HepG2 (cell line): ENCODE data around the gene PRR30. TPM values are rescaled to one million over a fixed set of nuclear protein-coding genes. Genes with fewer than 3 reads are reported as not detected.

Experiments
- ELF3 ChIP-seq: IDR thresholded peaks from 2 replicates; pipeline ENCODE4 v1.6.1; 2016; ENCODE audit warnings: missing genetic modification reagents, missing compliant biosample characterization
- FOXA3 ChIP-seq: IDR thresholded peaks from 2 replicates; pipeline ENCODE4 v1.6.1; 2016; ENCODE audit warnings: missing genetic modification reagents, missing compliant biosample characterization
- GZF1 ChIP-seq: sonication (generic); formaldehyde crosslinking; IDR thresholded peaks from 2 replicates; pipeline ENCODE4 v1.5.1; 2020; ENCODE audit warnings: mild to moderate bottlenecking, missing genetic modification reagents
- JDP2 ChIP-seq: sonication (generic); formaldehyde crosslinking; IDR thresholded peaks from 2 replicates; pipeline ENCODE4 v1.8.1; 2022; ENCODE audit warnings: missing genetic modification reagents, borderline replicate concordance
- MED13 ChIP-seq: sonication (generic); formaldehyde crosslinking; IDR thresholded peaks from 2 replicates; pipeline ENCODE4 v1.5.0; 2020; ENCODE audit warnings: missing genetic modification reagents
- PBX2 ChIP-seq: IDR thresholded peaks from 2 replicates; pipeline ENCODE4 v1.6.1; 2016; ENCODE audit warnings: control low read depth
- PHF8 ChIP-seq: sonication (generic); formaldehyde crosslinking; IDR thresholded peaks from 2 replicates; pipeline ENCODE4 v1.5.0; 2020; ENCODE audit warnings: missing genetic modification reagents
- RAD21 ChIP-seq: fragments of 450-650 bp; formaldehyde crosslinking; IDR thresholded peaks from 2 replicates; pipeline ENCODE4 v1.5.0; 2020; ENCODE audit warnings: mild to moderate bottlenecking
- SIN3A ChIP-seq: IDR thresholded peaks from 2 replicates; pipeline ENCODE4 v1.6.1; 2011; ENCODE audit warnings: low read depth, mild to moderate bottlenecking, control low read depth, low read length, borderline replicate concordance
- TFDP2 ChIP-seq: sonication (generic); formaldehyde crosslinking; IDR thresholded peaks from 2 replicates; pipeline ENCODE4 v1.4.0; 2020; ENCODE audit warnings: missing genetic modification reagents
- ZC3H13 ChIP-seq: sonication (generic); formaldehyde crosslinking; IDR thresholded peaks from 2 replicates; pipeline ENCODE4 v1.8.1; 2023; ENCODE audit warnings: mild to moderate bottlenecking, missing genetic modification reagents, moderate library complexity
- ZFAT ChIP-seq: sonication (generic); formaldehyde crosslinking; conservative IDR thresholded peaks from 2 replicates; pipeline ENCODE4 v1.8.1; 2023; ENCODE audit warnings: missing genetic modification reagents, inconsistent platforms
- ZFP36L1 ChIP-seq: sonication (generic); formaldehyde crosslinking; IDR thresholded peaks from 2 replicates; pipeline ENCODE4 v1.8.0; 2022; ENCODE audit warnings: mild to moderate bottlenecking, missing genetic modification reagents, moderate library complexity
- ZIK1 ChIP-seq: sonication (generic); formaldehyde crosslinking; IDR thresholded peaks from 2 replicates; pipeline ENCODE4 v1.5.0; 2020; ENCODE audit warnings: mild to moderate bottlenecking, low read depth, missing genetic modification reagents, borderline replicate concordance
- ZNF124 ChIP-seq: sonication (generic); formaldehyde crosslinking; IDR thresholded peaks from 2 replicates; pipeline ENCODE4 v1.4.0; 2020; ENCODE audit warnings: missing genetic modification reagents
- ZNF263 ChIP-seq: sonication (generic); formaldehyde crosslinking; IDR thresholded peaks from 2 replicates; pipeline ENCODE4 v1.4.0; 2020; ENCODE audit warnings: missing genetic modification reagents
- ZNF274 ChIP-seq: sonication (generic); formaldehyde crosslinking; IDR thresholded peaks from 2 replicates; pipeline ENCODE4 v1.5.1; 2020; ENCODE audit warnings: mild to moderate bottlenecking, missing genetic modification reagents
- ZNF276 ChIP-seq: sonication (generic); formaldehyde crosslinking; IDR thresholded peaks from 2 replicates; pipeline ENCODE4 v1.4.0; 2020; ENCODE audit warnings: mild to moderate bottlenecking, low read depth, missing genetic modification reagents
- ZNF30 ChIP-seq: sonication (generic); formaldehyde crosslinking; IDR thresholded peaks from 2 replicates; pipeline ENCODE4 v1.5.0; 2020; ENCODE audit warnings: mild to moderate bottlenecking, missing genetic modification reagents
- ZNF362 ChIP-seq: sonication (generic); formaldehyde crosslinking; IDR thresholded peaks from 2 replicates; pipeline ENCODE4 v1.4.0; 2020; ENCODE audit warnings: missing genetic modification reagents, mild to moderate bottlenecking, borderline replicate concordance
- ZNF501 ChIP-seq: sonication (generic); formaldehyde crosslinking; IDR thresholded peaks from 2 replicates; pipeline ENCODE4 v1.5.1; 2020; ENCODE audit warnings: mild to moderate bottlenecking, moderate library complexity, missing genetic modification reagents
- ZNF512 ChIP-seq: sonication (generic); formaldehyde crosslinking; IDR thresholded peaks from 2 replicates; pipeline ENCODE4 v1.4.0; 2020; ENCODE audit warnings: mild to moderate bottlenecking, missing genetic modification reagents
- ZNF879 ChIP-seq: sonication (generic); formaldehyde crosslinking; IDR thresholded peaks from 2 replicates; pipeline ENCODE4 v1.8.1; 2023; ENCODE audit warnings: missing genetic modification reagents
- polyA plus RNA-seq, 8 experiments: library from polyadenylated mRNA; depleted of rRNA in 3 of 8; stranded (reverse) in 7 of 8; unstranded in 1 of 8; fragments of >200 nt; fragmentation: Illumina TruSeq in 4 of 8; extraction: Trizol in 4 of 8; gene quantifications; 2 replicates each; pipeline versions ENCODE4 v1.2.1 to v1.2.3, GENCODE V29; 2011 to 2016; ENCODE audit warnings: low read depth in 4 of 8, missing spikeins in 1 of 8, mixed read lengths in 1 of 8; ENCODE audit not compliant: insufficient read depth in 1 of 8
- total RNA-seq, 5 experiments: library from RNA; depleted of rRNA; stranded (reverse); fragments of >200 nt; fragmentation: Illumina TruSeq; extraction: Trizol; gene quantifications; 2 replicates each; pipeline ENCODE4 v1.2.3, GENCODE V29; 2016; ENCODE audit warnings: low read depth in 1 of 5

The PRR30 gene
- total and polyA plus RNA-seq, 2 of the 13 experiments (the other 11 are each of a cell fraction or from before 2014, with no cell fraction given), result not detected

DNA sequence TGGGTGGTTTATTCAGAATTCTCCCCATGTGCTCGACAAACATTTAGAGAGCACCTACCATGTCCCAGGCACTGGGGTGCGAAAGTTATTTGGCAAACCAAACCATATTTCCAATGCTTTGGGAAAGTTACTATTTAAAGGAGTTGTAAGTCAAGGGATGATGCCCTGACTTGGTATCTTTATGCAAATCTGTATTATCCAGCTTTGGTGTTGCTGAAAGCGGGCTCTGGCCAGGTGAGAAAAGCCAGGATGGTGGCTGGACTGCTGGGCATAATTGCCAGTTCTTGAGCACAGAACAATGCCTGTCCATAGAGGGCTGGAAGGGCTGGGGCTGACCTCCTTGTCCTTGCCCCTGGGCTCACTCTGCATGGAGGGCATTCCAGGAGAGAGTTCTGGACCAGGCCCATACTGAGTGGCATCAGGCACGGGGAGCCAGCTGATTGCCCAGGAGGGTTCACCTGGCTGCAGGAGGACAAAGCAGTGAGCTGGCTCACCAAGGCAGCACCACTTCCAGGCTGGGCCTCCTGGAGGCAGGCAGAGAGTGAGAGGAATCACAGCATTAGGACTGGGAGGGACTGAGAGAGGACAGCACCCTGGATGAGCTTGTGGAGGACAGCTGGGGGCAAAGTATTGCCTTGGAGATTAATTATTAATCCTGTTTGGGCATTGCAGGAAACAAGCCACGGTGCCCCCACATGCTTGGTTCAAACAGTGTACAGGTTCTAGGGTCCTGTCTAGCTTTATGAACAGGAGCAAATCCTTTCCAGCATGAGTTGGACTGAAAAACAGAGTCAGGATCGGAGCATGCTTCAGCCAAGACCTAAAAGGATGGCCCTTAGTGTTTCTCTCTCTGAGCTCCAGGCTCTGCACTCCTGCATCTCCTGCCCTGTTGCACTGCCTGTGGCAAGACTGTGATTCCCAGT is 45.5 kb downstream of the PRR30 start (continued):
- TF ChIP-seq ZNF512 (CRISPR knock-in tag) (no peak; the same call in 1 of the 2 replicates), ZNF501 (CRISPR knock-in tag) (0 out of 2 replicates have a peak, but pooled peaks have one; percentile 18), ZNF879 (CRISPR knock-in tag) (no peak), TFDP2 (CRISPR knock-in tag) (peak; percentile 50; the same call in 1 of the 2 replicates), ZFP36L1 (CRISPR knock-in tag) (peak; percentile 60; the same call in 1 of the 2 replicates), ZNF124 (CRISPR knock-in tag) (peak; percentile 62; the same call in 1 of the 2 replicates), PBX2 (no peak), JDP2 (CRISPR knock-in tag) (no peak), ZFAT (no peak), GZF1 (peak; percentile 89), ZNF263 (CRISPR knock-in tag) (peak; percentile 98), ZNF30 (no peak), ZIK1 (CRISPR knock-in tag) (no peak), SIN3A (0 out of 2 replicates have a peak, but pooled peaks have one; percentile 5), MED13 (CRISPR knock-in tag) (no peak), ZNF274 (CRISPR knock-in tag) (peak; percentile 93), ELF3 (CRISPR knock-in tag) (peak; percentile 85), ZC3H13 (CRISPR knock-in tag) (peak; percentile 40; the same call in 1 of the 2 replicates), ZNF362 (CRISPR knock-in tag) (peak; percentile 42; the same call in 1 of the 2 replicates), FOXA3 (CRISPR knock-in tag) (peak; percentile 60), RAD21 (CRISPR knock-in tag) (peak; percentile 25; the same call in 1 of the 2 replicates), ZNF276 (CRISPR knock-in tag) (peak; percentile 39; the same call in 1 of the 2 replicates), PHF8 (CRISPR knock-in tag) (peak; percentile 55)
